ENCODE data around the gene NFAM1. TPM values are rescaled to one million over a fixed set of nuclear protein-coding genes. Genes with fewer than 3 reads are reported as not detected.

Gene NFAM1
- polyA plus RNA-seq, 1 donor, result 0.81 TPM

GRCh38 chr22:42383287-42383686 lies 48.9 kb downstream of the NFAM1 start:
- DNase-seq, result no peak

GRCh38 chr22:42380769-42381551 lies 51.2 kb downstream of the NFAM1 start:
- DNase-seq, result no peak

- DNase-seq, result no peak
These were observed 52.2 kb downstream of the NFAM1 start for GRCh38 chr22:42379966-42380537.

GRCh38 chr22:42376711-42377554 lies 55.3 kb downstream of the NFAM1 start:
- DNase-seq, result no peak

DNA sequence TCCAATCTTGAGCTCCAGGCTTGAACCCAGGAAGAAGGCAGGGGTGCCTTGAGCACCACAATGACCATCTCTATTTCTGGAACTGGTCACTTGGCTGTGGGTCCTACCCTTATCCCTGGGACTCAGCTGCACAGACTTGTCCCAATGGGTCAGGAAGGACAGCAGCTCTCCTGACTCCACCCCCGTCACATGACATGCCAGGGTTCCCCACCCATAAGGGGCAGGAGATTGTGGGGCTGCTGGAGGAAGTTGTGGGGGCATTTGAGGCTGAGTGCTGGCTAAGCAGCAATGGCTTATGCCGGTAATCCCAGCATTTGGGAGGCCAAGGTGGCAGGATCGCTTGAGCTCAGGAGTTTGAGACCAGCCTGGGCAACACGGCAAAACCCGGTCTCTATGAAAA lies 56.2 kb downstream of the NFAM1 start:
- DNase-seq, result no peak

- no peak for DNase-seq
These were observed 59.2 kb downstream of the NFAM1 start for GRCh38 chr22:42372976-42373375.

DNA sequence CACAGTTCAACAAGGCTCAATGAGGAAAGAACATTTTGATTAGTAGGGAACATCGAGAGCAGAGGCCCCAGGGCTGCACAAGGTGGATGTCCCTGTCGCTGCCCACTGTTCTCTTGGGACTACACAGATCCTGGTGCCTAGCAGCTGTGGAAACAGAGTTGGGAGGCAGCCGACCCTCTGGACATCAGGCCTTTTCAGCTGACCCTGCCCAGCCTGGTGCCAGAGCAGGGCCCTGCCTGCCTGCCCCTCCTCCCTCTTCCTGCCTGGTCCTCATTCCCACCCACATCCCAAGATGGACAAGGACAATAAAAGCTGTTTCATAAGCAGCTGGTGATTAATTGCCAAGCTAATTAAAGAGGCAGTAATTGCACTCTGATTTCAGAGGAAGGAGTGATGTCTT lies 60.7 kb downstream of the NFAM1 start:
- no peak for DNase-seq

DNA sequence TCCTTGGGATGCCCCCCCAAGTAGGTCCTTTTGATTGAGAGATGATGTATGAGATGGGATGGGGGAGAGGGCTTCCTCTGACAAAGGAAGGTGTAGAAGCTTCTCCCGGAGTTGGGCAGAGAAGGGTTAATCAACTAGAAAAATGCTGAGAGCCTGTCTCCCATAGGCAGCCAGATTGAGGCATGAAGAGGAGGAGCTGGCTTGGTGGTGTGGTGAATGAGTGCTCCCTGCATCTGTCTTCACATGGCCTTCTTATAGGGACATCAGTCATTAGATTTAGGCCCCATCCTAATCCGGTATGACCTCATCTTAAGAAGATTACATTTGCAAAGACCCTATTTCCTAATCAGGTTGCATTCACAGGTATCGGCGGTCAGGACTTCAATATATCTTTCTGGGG lies 61.1 kb downstream of the NFAM1 start:
- no peak for DNase-seq

DNA sequence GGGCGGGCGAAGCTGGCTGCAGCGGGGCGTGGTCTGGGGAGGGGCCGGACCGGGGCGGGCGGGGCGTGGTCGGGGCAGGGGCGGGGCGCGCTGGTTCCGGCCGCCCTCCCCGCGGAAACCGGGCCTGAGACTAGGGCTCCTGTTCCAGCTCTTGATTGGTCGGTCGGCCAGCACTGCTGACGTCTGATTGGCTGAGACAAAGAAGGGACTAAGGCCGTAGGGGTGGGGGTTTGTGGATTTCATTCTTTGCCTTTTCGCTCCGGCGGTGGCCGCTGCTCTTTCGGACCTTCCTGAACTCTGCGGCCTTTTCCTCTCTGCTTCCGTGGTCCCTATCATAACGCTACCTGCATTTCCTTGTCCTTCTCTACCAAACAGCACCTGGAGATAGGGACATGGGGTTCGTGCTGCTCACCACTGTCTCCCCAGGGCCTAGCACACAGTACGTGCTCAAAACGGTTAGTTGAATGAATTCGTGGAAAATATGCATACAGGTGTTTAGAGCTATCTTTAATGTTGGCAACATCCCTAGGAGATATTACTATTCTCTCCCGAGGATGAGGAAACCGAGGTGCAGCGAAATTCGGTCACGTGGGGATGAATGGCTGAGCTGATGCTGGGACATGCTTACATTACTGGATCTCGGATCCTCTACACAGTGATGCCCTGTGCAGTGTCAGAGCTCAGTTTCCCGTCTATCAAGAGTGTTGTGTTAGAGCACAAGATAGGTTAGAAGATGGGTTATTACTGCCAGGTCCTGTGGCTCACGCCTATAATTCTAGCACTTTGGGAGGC lies 62.8 kb downstream of the NFAM1 start:
- peak; percentile 88 for DNase-seq

- no peak for DNase-seq
These were observed 63.6 kb downstream of the NFAM1 start for GRCh38 chr22:42368379-42369249.

DNA sequence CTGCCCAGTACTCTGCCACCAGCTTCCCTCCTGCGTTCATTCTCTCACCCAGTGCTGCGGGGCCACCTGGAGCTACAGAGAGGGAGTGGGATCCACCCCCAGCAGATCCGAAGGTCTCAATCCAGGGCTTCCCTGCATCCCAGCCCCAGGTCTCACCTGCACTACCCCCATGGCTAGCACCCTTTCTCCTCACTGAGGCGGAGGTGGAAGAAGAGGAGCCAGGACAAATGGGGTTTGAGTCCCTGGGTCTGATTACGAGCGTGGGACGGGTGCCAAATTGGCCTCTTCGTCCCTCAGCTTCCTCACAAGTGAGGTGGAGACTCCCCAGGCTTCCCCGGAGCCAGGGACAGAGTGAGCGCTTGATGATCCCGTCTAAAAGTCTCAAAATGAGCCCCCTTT lies 64.2 kb downstream of the NFAM1 start:
- no peak for DNase-seq

DNA sequence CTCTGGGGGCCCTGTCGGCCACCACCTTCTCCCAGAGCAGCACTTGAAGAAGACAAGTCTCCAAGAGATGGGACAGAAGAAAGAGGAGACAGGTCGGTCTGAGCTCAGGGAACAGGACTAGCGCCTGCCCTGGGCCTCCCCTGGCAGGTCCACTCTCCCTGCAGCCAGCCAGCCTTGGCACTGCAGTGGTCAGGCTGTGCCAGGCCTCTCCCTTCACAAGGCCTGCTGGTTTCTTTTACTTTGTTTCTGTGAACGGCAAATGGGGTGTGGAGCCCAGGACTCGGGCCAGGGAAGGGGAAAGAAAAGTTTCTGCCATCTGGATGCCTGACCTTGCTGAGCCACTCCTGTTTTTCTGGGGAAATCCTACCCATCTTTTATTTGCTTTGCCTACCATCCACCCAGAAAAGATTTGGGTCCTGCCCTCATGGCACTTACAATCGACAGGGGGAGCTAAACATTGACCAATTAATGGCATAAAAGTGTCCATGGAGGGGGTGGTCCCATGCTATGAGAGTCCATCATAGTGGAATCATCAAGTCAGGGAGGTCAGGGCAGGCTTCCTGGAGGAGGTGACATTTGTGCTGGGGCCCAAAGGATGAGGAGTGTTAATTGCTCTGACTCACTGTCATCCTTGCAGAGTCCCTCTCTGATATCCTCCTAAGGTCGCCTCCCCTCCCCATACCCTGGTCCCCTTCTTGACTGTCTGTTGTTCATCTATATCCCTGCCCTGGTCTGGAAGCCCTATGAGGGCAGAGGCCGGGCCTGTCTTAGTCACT lies 65.2 kb downstream of the NFAM1 start:
- DNase-seq, result no peak

- DNase-seq, result no peak
These were observed 66.1 kb downstream of the NFAM1 start for GRCh38 chr22:42365942-42366695.

- DNase-seq, result no peak
These were observed 66.9 kb downstream of the NFAM1 start for GRCh38 chr22:42365111-42365865.

- DNase-seq, result no peak
These were observed 67.5 kb downstream of the NFAM1 start for GRCh38 chr22:42364604-42365110.

DNA sequence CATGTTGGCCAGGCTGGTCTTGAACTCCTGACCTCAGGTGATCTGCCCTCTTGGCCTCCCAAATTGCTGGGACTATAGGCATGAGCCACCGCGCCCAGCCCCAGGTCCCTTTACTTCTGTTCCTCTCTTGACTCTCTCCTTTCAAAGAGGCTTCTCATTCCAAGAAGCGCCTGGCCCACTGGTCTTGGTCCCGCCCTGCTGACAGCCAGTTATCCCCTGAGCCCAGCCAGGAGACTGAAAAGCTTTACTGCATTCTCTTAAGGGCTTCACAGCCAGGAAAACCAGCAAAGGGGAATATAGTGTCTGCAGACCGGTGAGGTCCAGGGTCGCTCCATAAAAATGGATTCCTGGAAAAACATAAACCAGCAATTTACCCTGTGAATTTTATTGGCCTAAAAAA lies 68.3 kb downstream of the NFAM1 start:
- no peak for DNase-seq

DNA sequence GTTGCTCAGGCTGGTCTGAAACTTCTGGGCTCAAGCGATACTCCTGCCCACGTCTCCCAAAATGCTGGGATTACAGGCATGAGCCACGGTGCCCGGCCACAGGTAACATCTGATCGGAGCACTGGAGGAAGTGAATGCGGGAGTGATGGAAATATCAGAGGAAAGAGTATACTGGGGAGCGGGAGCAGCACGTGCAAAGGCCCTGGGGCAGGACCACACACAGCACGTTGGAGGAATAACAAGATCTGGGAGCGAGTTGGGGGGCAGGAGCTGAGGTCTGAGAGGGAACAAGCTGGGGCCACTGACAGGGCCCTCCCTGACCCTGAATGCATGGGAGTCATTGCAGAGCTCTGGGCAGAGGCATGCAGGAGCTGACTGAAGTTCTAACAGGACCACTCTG lies 70.7 kb downstream of the NFAM1 start:
- no peak for DNase-seq

- DNase-seq, result no peak
These were observed 71.9 kb downstream of the NFAM1 start for GRCh38 chr22:42360348-42360747.
